IMR-90 (cell line): Measurements from ENCODE around the gene OVOL1. TPM values are rescaled to one million over a fixed set of nuclear protein-coding genes. Genes with fewer than 3 reads are reported as not detected.

Experiments used
- ATAC-seq: fragments of 200-7000 bp; cut with Tn5 transposase; 2 replicates; pipeline ENCODE4 v1.9.1; 2020; ENCODE audit warnings: low read depth, mild to moderate bottlenecking, moderate library complexity
- BruUV-seq: library from RNA; stranded (reverse); fragments of 400-500 nt; replicated peaks from 2 replicates; lab custom pipeline; 2021; lab: Mats Ljungman, UMichigan
- CTCF ChIA-PET: fragments of 300-600 bp; formaldehyde crosslinking; extraction: SDS; loops from one replicate; lab custom pipeline; 2021; ENCODE audit warnings: antibody characterized with exemption; lab: Yijun Ruan, JAX
- POLR2A ChIA-PET: fragments of 300-600 bp; sonication (Branson Sonifier 250); formaldehyde crosslinking; loops from one replicate; lab custom pipeline; 2022; ENCODE audit warnings: antibody characterized with exemption; ENCODE audit not compliant: unreplicated experiment; lab: Charles Lee
- DNase-seq: peaks from one replicate; pipeline ENCODE4 v3.0.0; 2013
- H2AFZ ChIP-seq: replicated peaks from 2 replicates; pipeline ENCODE3; 2013; ENCODE audit warnings: low read length, mild to moderate bottlenecking; ENCODE audit not compliant: poor library complexity
- H2AK5ac ChIP-seq: 2 replicates; pipeline ENCODE4 v1.6.1; 2013; ENCODE audit warnings: low read depth, low read length, inconsistent platforms
- H2AK9ac ChIP-seq: replicated peaks from 2 replicates; pipeline ENCODE3; 2013; ENCODE audit warnings: mild to moderate bottlenecking, low read depth, low read length, moderate library complexity; ENCODE audit not compliant: poor library complexity
- H2BK120ac ChIP-seq: 2 replicates; pipeline ENCODE4 v1.6.1; 2013; ENCODE audit warnings: low read depth, low read length, inconsistent platforms
- H2BK15ac ChIP-seq: 3 replicates; pipeline ENCODE4 v1.6.1; 2013; ENCODE audit warnings: low read depth, low read length, inconsistent platforms
- H2BK20ac ChIP-seq: 2 replicates; pipeline ENCODE4 v1.6.1; 2013; ENCODE audit warnings: low read depth, mild to moderate bottlenecking, inconsistent platforms, low read length, moderate library complexity
- H2BK5ac ChIP-seq: 2 replicates; pipeline ENCODE4 v1.6.1; 2013; ENCODE audit warnings: mild to moderate bottlenecking, low read depth, low read length, inconsistent platforms; ENCODE audit not compliant: poor library complexity, severe bottlenecking
- H3K14ac ChIP-seq: replicated peaks from 2 replicates; pipeline ENCODE4 v1.6.1; 2013; ENCODE audit warnings: low read depth, low read length, inconsistent platforms
- H3K18ac ChIP-seq: 2 replicates; pipeline ENCODE4 v1.6.1; 2013; ENCODE audit warnings: low read depth, low read length, control low read depth
- H3K23ac ChIP-seq: 2 replicates; pipeline ENCODE4 v1.6.1; 2013; ENCODE audit warnings: low read depth, low read length, inconsistent platforms
- H3K27ac ChIP-seq: 2 replicates; pipeline ENCODE4 v1.5.1; 2013; ENCODE audit warnings: mild to moderate bottlenecking, control low read depth, low read length; ENCODE audit not compliant: insufficient read depth
- H3K27me3 ChIP-seq: 2 replicates; pipeline ENCODE4 v1.6.1; 2013; ENCODE audit warnings: low read length; ENCODE audit not compliant: control insufficient read depth, insufficient read depth
- H3K36me3 ChIP-seq: 2 replicates; pipeline ENCODE4 v1.6.1; 2013; ENCODE audit warnings: low read length, mixed read lengths; ENCODE audit not compliant: control insufficient read depth, insufficient read depth
- H3K4ac ChIP-seq: 2 replicates; pipeline ENCODE4 v1.6.1; 2013; ENCODE audit warnings: low read depth, low read length, inconsistent platforms
- H3K4me1 ChIP-seq: 2 replicates; pipeline ENCODE4 v1.6.1; 2013; ENCODE audit warnings: low read length, mixed read lengths; ENCODE audit not compliant: control insufficient read depth, insufficient read depth
- H3K4me2 ChIP-seq: 2 replicates; pipeline ENCODE4 v1.6.1; 2013; ENCODE audit warnings: low read depth, mild to moderate bottlenecking, control low read depth, low read length, moderate library complexity
- H3K4me3 ChIP-seq: 2 replicates; pipeline ENCODE4 v1.5.1; 2013; ENCODE audit warnings: low read depth, mild to moderate bottlenecking, control low read depth, low read length, moderate library complexity; ENCODE audit not compliant: insufficient read depth
- H3K56ac ChIP-seq: 2 replicates; pipeline ENCODE4 v1.6.1; 2013; ENCODE audit warnings: low read length, inconsistent platforms; ENCODE audit not compliant: insufficient read depth; ENCODE audit errors: extremely low read depth
- H3K79me1 ChIP-seq, 2 experiments: 2 replicates each; pipeline ENCODE4 v1.6.1; 2013; ENCODE audit warnings: low read length in 2 of 2, inconsistent platforms in 1 of 2, low read depth in 1 of 2
- H3K9ac ChIP-seq: 2 replicates; pipeline ENCODE4 v1.6.1; 2013; ENCODE audit warnings: low read depth, low read length, control low read depth
- H3K9me1 ChIP-seq: 2 replicates; pipeline ENCODE4 v1.6.1; 2013; ENCODE audit warnings: low read length, inconsistent platforms; ENCODE audit not compliant: insufficient read depth
- H3K9me3 ChIP-seq: 2 replicates; pipeline ENCODE4 v1.6.1; 2013; ENCODE audit warnings: low read length; ENCODE audit not compliant: control insufficient read depth, insufficient read depth
- H4K20me1 ChIP-seq: 2 replicates; pipeline ENCODE4 v1.6.1; 2013; ENCODE audit warnings: low read length, inconsistent platforms; ENCODE audit not compliant: insufficient read depth
- H4K5ac ChIP-seq: 2 replicates; pipeline ENCODE4 v1.6.1; 2013; ENCODE audit warnings: mild to moderate bottlenecking, low read depth, low read length, control low read depth
- H4K8ac ChIP-seq, 2 experiments: 2 replicates each; pipeline ENCODE4 v1.6.1; 2013; ENCODE audit warnings: low read depth in 2 of 2, low read length in 2 of 2, control low read depth in 1 of 2, inconsistent platforms in 1 of 2
- H4K91ac ChIP-seq: 2 replicates; pipeline ENCODE4 v1.6.1; 2013; ENCODE audit warnings: low read depth, low read length, inconsistent platforms; ENCODE audit not compliant: insufficient read depth
- BHLHE40 ChIP-seq: fragments of 150-350 bp; IDR thresholded peaks from 2 replicates; pipeline ENCODE4 v1.6.1; 2016; ENCODE audit warnings: mild to moderate bottlenecking, low read depth, low read length
- CEBPB ChIP-seq: IDR thresholded peaks from 2 replicates; pipeline ENCODE4 v1.6.1; 2012; ENCODE audit warnings: low read depth, low read length, improper control_type of control experiment
- CHD1 ChIP-seq: IDR thresholded peaks from 2 replicates; pipeline ENCODE4 v1.6.1; 2012; ENCODE audit warnings: low read depth, low read length, improper control_type of control experiment
- ELK1 ChIP-seq: fragments of 150-350 bp; IDR thresholded peaks from 2 replicates; pipeline ENCODE4 v1.6.1; 2016; ENCODE audit warnings: low read depth, mild to moderate bottlenecking, low read length, moderate library complexity, borderline replicate concordance
- FOS ChIP-seq: fragments of 150-350 bp; IDR thresholded peaks from 2 replicates; pipeline ENCODE4 v1.6.1; 2016; ENCODE audit warnings: low read depth, low read length
- MAFK ChIP-seq: IDR thresholded peaks from 2 replicates; pipeline ENCODE4 v1.6.1; 2012; ENCODE audit warnings: low read depth, low read length, improper control_type of control experiment
- MAZ ChIP-seq: IDR thresholded peaks from 2 replicates; pipeline ENCODE4 v1.6.1; 2012; ENCODE audit warnings: low read depth, mild to moderate bottlenecking, low read length, improper control_type of control experiment, moderate library complexity, borderline replicate concordance
- MXI1 ChIP-seq: IDR thresholded peaks from 2 replicates; pipeline ENCODE4 v1.6.1; 2012; ENCODE audit warnings: low read depth, mild to moderate bottlenecking, low read length, moderate library complexity, borderline replicate concordance
- NFE2L2 ChIP-seq: fragments of 150-350 bp; IDR thresholded peaks from 2 replicates; pipeline ENCODE4 v1.6.1; 2016; ENCODE audit warnings: low read depth, mild to moderate bottlenecking, low read length
- POLR2A ChIP-seq: IDR thresholded peaks from 2 replicates; pipeline ENCODE4 v1.6.1; 2012; ENCODE audit warnings: mild to moderate bottlenecking, low read depth, low read length
- RAD21 ChIP-seq: IDR thresholded peaks from 2 replicates; pipeline ENCODE4 v1.6.1; 2012; ENCODE audit warnings: low read length, improper control_type of control experiment
- RCOR1 ChIP-seq: IDR thresholded peaks from 2 replicates; pipeline ENCODE4 v1.6.1; 2012; ENCODE audit warnings: mild to moderate bottlenecking, low read length, improper control_type of control experiment; ENCODE audit not compliant: insufficient replicate concordance
- RFX5 ChIP-seq: IDR thresholded peaks from 2 replicates; pipeline ENCODE4 v1.8.0; 2012; ENCODE audit warnings: low read depth, mild to moderate bottlenecking, low read length, moderate library complexity
- SMC3 ChIP-seq: fragments of 150-350 bp; IDR thresholded peaks from 2 replicates; pipeline ENCODE4 v1.6.1; 2016; ENCODE audit warnings: low read depth, mild to moderate bottlenecking, antibody characterized with exemption, low read length, moderate library complexity
- WGBS, 2 experiments: methylation state at CpG; one replicate each; pipeline versions ENCODE4 v1.1.5 to v1.1.7; 2013; ENCODE audit warnings: missing lambda C conversion rate in 2 of 2; ENCODE audit not compliant: insufficient read length in 1 of 2; ENCODE audit errors: extremely low coverage in 2 of 2; 5-methylcytosine and 5-hydroxymethylcytosine counted together
- dilution Hi-C: fragments of 300-500 bp; cut with HindIII; formaldehyde crosslinking; loops from one replicate; pipeline ENCODE4 v1.14.3; 2018; ENCODE audit warnings: low sequenced_read_pairs; ENCODE audit not compliant: unreplicated experiment
- in situ Hi-C: fragments of 300-500 bp; cut with MboI; formaldehyde crosslinking; loops from 3 replicates; pipeline ENCODE4 v1.14.3; 2019; ENCODE audit warnings: low sequenced_read_pairs, inconsistent platforms, mixed read lengths
- intact Hi-C: fragments of 100-400 bp; cut with micrococcal nuclease; formaldehyde crosslinking; loops from 2 replicates; pipeline ENCODE4 v1.10.0; 2022
- polyA plus RNA-seq, 3 experiments: library from polyadenylated mRNA; depleted of rRNA; stranded (reverse); fragments of >200 nt; gene quantifications; 2 replicates each; pipeline ENCODE4 v1.2.3, GENCODE V29; 2012; ENCODE audit warnings: low replicate concordance in 1 of 3
- total RNA-seq: library from RNA; depleted of rRNA; stranded (reverse); fragments of >200 nt; gene quantifications from 2 replicates; pipeline ENCODE4 v1.2.3, GENCODE V29; 2012
- TF ChIP-seq, protein P1 (sequence below): fragments of 150-350 bp; IDR thresholded peaks from 2 replicates; pipeline ENCODE4 v1.6.1; 2017; ENCODE audit warnings: mild to moderate bottlenecking, antibody characterized with exemption, low read length, low read depth
- TF ChIP-seq, protein P2 (sequence below): conservative IDR thresholded peaks from 2 replicates; pipeline ENCODE4 v1.5.1; 2012; ENCODE audit warnings: mild to moderate bottlenecking, low read depth, low read length, improper control_type of control experiment

The OVOL1 gene
- total and polyA plus RNA-seq, 2 of the 4 experiments (the other 2 are of a cell fraction): not detected

DNA sequence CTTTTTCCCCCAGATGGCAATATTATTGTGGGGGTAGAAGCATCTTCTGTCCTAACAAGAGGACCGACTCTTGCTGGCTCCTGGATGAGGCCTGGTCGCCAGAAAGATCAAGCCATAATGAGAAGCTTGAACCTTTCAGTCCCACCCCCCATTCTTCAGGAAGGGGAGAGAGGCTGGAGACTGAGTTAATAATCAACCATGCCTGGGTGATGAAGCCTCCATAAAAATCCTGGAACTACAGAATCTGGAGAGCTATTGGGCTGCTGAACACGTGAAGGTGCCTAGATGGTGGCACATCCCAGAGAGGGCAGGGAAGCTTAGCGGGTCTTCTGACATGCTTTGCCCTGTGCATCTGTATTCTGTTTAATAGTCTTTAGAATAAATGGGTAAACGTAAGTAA lies 22.4 kb upstream of the OVOL1 start:
- POLR2A ChIA-PET: no interaction called here
- no peak overlapping the region for H2BK20ac ChIP-seq
- H3K9me3 ChIP-seq: no peaks in the 10 kb centered on the region

More for the DNA sequence above, 22.4 kb upstream of the OVOL1 start:
- TF ChIP-seq MAFK (no peak), FOS (no peak), MAZ (no peak), CEBPB (no peak), SMC3 (no peak), BHLHE40 (no peak), ELK1 (no peak), RFX5 (no peak), RCOR1 (no peak), CHD1 (no peak), MXI1 (no peak), POLR2A (no peak), RAD21 (no peak), NFE2L2 (no peak)
- TF ChIP-seq, protein P1, sequence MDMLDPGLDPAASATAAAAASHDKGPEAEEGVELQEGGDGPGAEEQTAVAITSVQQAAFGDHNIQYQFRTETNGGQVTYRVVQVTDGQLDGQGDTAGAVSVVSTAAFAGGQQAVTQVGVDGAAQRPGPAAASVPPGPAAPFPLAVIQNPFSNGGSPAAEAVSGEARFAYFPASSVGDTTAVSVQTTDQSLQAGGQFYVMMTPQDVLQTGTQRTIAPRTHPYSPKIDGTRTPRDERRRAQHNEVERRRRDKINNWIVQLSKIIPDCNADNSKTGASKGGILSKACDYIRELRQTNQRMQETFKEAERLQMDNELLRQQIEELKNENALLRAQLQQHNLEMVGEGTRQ: no peak
- TF ChIP-seq, protein P2, sequence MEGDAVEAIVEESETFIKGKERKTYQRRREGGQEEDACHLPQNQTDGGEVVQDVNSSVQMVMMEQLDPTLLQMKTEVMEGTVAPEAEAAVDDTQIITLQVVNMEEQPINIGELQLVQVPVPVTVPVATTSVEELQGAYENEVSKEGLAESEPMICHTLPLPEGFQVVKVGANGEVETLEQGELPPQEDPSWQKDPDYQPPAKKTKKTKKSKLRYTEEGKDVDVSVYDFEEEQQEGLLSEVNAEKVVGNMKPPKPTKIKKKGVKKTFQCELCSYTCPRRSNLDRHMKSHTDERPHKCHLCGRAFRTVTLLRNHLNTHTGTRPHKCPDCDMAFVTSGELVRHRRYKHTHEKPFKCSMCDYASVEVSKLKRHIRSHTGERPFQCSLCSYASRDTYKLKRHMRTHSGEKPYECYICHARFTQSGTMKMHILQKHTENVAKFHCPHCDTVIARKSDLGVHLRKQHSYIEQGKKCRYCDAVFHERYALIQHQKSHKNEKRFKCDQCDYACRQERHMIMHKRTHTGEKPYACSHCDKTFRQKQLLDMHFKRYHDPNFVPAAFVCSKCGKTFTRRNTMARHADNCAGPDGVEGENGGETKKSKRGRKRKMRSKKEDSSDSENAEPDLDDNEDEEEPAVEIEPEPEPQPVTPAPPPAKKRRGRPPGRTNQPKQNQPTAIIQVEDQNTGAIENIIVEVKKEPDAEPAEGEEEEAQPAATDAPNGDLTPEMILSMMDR: no peak
- Histone ChIP-seq H3K14ac (no peak overlapping the region), H4K20me1 (no peaks in the 10 kb centered on the region), H3K36me3 (no peaks in the 10 kb centered on the region), H4K5ac (no peak overlapping the region), H4K91ac (no peak overlapping the region), H2BK120ac (no peak overlapping the region), H3K27me3 (no peaks in the 10 kb centered on the region), H3K9me1 (no peaks in the 10 kb centered on the region), H2AK5ac (no peak overlapping the region), H2BK5ac (no peak overlapping the region), H3K56ac (no peak overlapping the region), H2BK15ac (no peak overlapping the region), H3K23ac (no peak overlapping the region), H2AFZ (no peak overlapping the region), H3K18ac (no peak overlapping the region), H4K8ac (no peak overlapping the region), H3K4me3 (no peak overlapping the region), H3K27ac (no peak overlapping the region), H2AK9ac (no peak overlapping the region), H3K79me1 (no peaks in the 10 kb centered on the region), H3K9ac (no peak overlapping the region), H3K4me2 (no peak overlapping the region), H3K4ac (no peak overlapping the region), H3K4me1 (no peaks in the 10 kb centered on the region)
- CTCF ChIA-PET: no interaction called here
- no TSS peak for BruUV-seq
- WGBS, 2 experiments: no CpG with 5 or more reads among the region's 5 CpGs
- intact Hi-C loops (loop anchor here (10.0 kb wide), 1 partner anchor 70 kb away; no protein-coding TSS in a partner anchor), dilution Hi-C loops (no loop called here), in situ Hi-C loops (no loop called here)
- ATAC-seq: no peak
- no peak for DNase-seq
